ENCODE measurements around the gene PLTP. TPM values are rescaled to one million over a fixed set of nuclear protein-coding genes. Genes with fewer than 3 reads are reported as not detected.

The PLTP gene
- total RNA-seq, 2 donors from 2014 or later = 92.1 to 123 TPM

DNA sequence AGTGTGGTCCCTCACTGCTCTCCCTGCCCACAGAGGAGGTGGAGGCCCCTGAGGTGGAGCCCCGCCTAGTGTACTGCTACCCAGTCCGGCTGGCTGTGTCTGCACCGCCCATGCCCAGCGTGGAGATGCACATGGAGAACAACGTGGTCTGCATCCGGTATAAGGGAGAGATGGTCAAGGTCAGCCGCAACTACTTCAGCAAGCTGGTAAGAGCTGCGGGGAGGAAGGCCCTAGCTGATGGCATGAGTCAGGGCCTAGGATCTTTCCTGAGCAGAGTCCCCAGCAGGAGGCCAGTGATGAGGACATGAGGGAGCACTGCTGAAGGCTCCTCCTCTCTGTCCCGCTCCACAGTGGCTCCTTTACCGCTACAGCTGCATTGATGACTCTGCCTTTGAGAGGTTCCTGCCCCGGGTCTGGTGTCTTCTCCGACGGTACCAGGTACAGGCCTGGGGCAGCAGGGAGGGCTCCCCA, 33.8 kb upstream of the PLTP start:
- Mint-ChIP-seq H3K9me3 (no peaks in the 10 kb centered on the region), H3K4me1 (no peaks in the 10 kb centered on the region), H3K36me3 (ENCODE audit: low read depth) (peaks cover 50% of the 10 kb centered on the region), H3K27me3 (ENCODE audit: insufficient read depth) (no peaks in the 10 kb centered on the region), H3K27ac (no peak overlapping the region), H3K4me3 (no peak overlapping the region)
- TF ChIP-seq, protein P1, sequence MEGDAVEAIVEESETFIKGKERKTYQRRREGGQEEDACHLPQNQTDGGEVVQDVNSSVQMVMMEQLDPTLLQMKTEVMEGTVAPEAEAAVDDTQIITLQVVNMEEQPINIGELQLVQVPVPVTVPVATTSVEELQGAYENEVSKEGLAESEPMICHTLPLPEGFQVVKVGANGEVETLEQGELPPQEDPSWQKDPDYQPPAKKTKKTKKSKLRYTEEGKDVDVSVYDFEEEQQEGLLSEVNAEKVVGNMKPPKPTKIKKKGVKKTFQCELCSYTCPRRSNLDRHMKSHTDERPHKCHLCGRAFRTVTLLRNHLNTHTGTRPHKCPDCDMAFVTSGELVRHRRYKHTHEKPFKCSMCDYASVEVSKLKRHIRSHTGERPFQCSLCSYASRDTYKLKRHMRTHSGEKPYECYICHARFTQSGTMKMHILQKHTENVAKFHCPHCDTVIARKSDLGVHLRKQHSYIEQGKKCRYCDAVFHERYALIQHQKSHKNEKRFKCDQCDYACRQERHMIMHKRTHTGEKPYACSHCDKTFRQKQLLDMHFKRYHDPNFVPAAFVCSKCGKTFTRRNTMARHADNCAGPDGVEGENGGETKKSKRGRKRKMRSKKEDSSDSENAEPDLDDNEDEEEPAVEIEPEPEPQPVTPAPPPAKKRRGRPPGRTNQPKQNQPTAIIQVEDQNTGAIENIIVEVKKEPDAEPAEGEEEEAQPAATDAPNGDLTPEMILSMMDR (conservative IDR thresholded peaks at IDR 0.05) = no peak
- Histone ChIP-seq H3K27me3 (ENCODE audit: control insufficient read depth, insufficient read depth, low read length, poor library complexity, severe bottlenecking) (no peaks in the 10 kb centered on the region), H3K4me1 (ENCODE audit: control insufficient read depth, insufficient read depth, low read length) (no peaks in the 10 kb centered on the region), H3K4me3 (ENCODE audit: low read length) (no peak overlapping the region), H3K9me3 (ENCODE audit: control insufficient read depth, low read length) (no peaks in the 10 kb centered on the region), H3K9ac (ENCODE audit: extremely low read depth, low read length, poor library complexity, severe bottlenecking) (no peak overlapping the region), H3K27ac (ENCODE audit: low read depth, low read length) (no peak overlapping the region), H3K36me3 (ENCODE audit: control insufficient read depth, insufficient read depth, low read length) (peaks cover 61% of the 10 kb centered on the region)
- WGBS, 2 experiments (ENCODE audit: insufficient coverage in 1 of 2, insufficient read length in 1 of 2) = 93% methylated on average over 9 to 13 of the region's 13 CpGs
- no peak for DNase-seq

DNA sequence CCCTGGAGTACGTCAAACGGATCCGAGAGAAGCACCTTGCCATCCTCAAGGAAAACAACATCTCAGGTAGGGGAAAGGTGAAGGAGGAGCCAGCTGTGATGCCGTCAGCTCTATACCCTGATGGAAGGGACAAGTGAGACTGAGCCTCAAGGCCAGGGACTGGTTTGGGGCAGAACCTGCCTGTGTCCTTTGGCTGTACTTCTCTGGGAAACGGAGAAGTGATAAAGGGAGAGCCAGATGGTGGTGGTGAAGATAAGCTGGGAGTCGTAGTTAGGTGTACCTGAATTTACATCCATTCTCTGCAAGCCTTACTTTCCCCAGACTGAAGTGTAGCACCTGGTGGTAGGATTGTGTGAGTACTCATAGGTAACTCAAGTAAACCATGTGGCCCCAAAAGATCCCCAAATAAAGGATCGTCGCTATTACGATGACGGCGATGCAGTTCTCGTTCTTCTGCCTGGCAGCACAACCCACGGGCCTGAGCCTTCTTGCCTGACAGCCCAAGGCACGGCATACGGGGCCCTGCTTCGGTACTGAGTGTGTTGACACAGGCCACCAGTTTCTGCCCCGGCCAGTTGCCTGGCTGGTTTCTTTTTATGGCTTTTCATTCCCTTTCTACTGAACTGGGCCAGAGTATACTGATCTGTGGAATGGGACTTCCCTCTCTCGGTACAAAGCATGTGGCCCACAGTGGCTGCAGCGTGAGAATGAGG, 33.2 kb upstream of the PLTP start:
- H3K9me3 ChIP-seq (ENCODE audit: control insufficient read depth, low read length) = no peaks in the 10 kb centered on the region
- no peak overlapping the region for H3K27ac Mint-ChIP-seq
- H3K4me1 Mint-ChIP-seq = no peaks in the 10 kb centered on the region
- no peak overlapping the region for H3K4me3 Mint-ChIP-seq
- no peaks in the 10 kb centered on the region for H3K27me3 ChIP-seq (ENCODE audit: control insufficient read depth, insufficient read depth, low read length, poor library complexity, severe bottlenecking)
- WGBS, 2 experiments (ENCODE audit: insufficient coverage in 1 of 2, insufficient read length in 1 of 2) = 90 to 95% methylated on average over 13 to 19 of the region's 19 CpGs
- H3K9ac ChIP-seq (ENCODE audit: extremely low read depth, low read length, poor library complexity, severe bottlenecking) = no peak overlapping the region
- H3K4me1 ChIP-seq (ENCODE audit: control insufficient read depth, insufficient read depth, low read length) = no peaks in the 10 kb centered on the region
- H3K9me3 Mint-ChIP-seq = no peaks in the 10 kb centered on the region
- peaks cover 50% of the 10 kb centered on the region for H3K36me3 Mint-ChIP-seq (ENCODE audit: low read depth)
- H3K4me3 ChIP-seq (ENCODE audit: low read length) = no peak overlapping the region
- peaks cover 62% of the 10 kb centered on the region for H3K36me3 ChIP-seq (ENCODE audit: control insufficient read depth, insufficient read depth, low read length)
- H3K27ac ChIP-seq (ENCODE audit: low read depth, low read length) = no peak overlapping the region
- TF ChIP-seq, protein P1 (conservative IDR thresholded peaks at IDR 0.05) = peak; percentile 39
- no peak for DNase-seq
- H3K27me3 Mint-ChIP-seq (ENCODE audit: insufficient read depth) = no peaks in the 10 kb centered on the region

DNA sequence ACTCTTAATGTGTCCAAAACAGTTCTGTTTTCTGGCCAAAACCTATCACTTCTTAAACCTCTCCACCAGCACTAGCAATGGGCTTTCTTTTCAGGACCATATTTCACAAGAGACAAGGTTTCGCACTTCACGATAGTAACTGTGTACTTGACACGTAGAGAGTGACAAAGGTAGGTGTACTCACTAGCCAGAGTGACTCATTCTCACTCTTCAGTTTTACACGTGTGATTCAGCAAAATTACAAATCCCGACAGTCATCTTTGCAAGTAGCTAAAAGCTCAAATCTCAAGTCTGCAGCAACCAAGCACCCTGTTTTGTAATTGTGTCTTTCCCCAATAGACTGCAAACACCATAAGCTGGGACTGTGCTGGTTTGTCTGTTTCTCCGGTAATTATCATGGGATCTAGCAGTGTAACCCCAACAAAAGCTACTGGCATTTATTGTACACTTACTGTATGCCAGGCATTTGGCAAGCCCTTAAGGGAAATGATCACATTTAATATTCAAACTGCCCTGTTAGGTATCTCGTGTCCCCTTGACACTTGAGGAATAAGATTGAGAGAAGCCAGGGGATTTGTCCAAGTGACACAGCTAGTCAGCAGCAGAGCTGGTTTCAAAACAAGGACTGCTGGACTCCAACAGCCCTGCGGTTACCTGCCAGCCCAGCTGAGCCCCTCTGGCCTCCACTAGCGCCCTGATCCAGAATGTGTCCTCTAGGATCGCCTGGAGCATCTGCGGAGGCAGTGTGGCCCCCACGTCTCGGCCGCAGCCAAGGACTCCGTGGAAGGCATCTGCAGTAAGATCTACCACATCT, 32.4 kb upstream of the PLTP start:
- H3K27me3 ChIP-seq (ENCODE audit: control insufficient read depth, insufficient read depth, low read length, poor library complexity, severe bottlenecking) = no peaks in the 10 kb centered on the region
- WGBS, 2 experiments (ENCODE audit: insufficient coverage in 1 of 2, insufficient read length in 1 of 2) = 94 to 97% methylated on average over 14 to 15 of the region's 15 CpGs
- Mint-ChIP-seq H3K9me3 (no peaks in the 10 kb centered on the region), H3K4me1 (no peaks in the 10 kb centered on the region), H3K4me3 (no peak overlapping the region), H3K36me3 (ENCODE audit: low read depth) (peaks cover 56% of the 10 kb centered on the region), H3K27ac (no peak overlapping the region), H3K27me3 (ENCODE audit: insufficient read depth) (no peaks in the 10 kb centered on the region)
- H3K9me3 ChIP-seq (ENCODE audit: control insufficient read depth, low read length) = no peaks in the 10 kb centered on the region
- H3K27ac ChIP-seq (ENCODE audit: low read depth, low read length) = no peak overlapping the region
- no peak overlapping the region for H3K9ac ChIP-seq (ENCODE audit: extremely low read depth, low read length, poor library complexity, severe bottlenecking)
- DNase-seq = no peak
- no peaks in the 10 kb centered on the region for H3K4me1 ChIP-seq (ENCODE audit: control insufficient read depth, insufficient read depth, low read length)
- no peak overlapping the region for H3K4me3 ChIP-seq (ENCODE audit: low read length)
- TF ChIP-seq, protein P1 (conservative IDR thresholded peaks at IDR 0.05) = no peak
- peaks cover 62% of the 10 kb centered on the region for H3K36me3 ChIP-seq (ENCODE audit: control insufficient read depth, insufficient read depth, low read length)
